ENCODE data around the gene LMOD3.

Gene LMOD3

GRCh38 chr3:69128509-69128908, 6.1 kb upstream of the LMOD3 start:
- no peak for TF ChIP-seq TAF1 (IDR thresholded peaks at IDR 0.05; ENCODE audit: borderline replicate concordance, insufficient read depth, low read length)
- no peak for TF ChIP-seq POLR2AphosphoS5 (IDR thresholded peaks at IDR 0.05; ENCODE audit: low read depth, low read length)
- TF ChIP-seq REST (IDR thresholded peaks at IDR 0.05; ENCODE audit: insufficient read depth in 1 of 2, low read depth in 2 of 2, low read length in 2 of 2): no peak
- TF ChIP-seq SIN3A (IDR thresholded peaks at IDR 0.05; ENCODE audit: borderline replicate concordance, insufficient read depth, low read length): no peak
- TF ChIP-seq FOXP2 (optimal IDR thresholded peaks at IDR 0.05; ENCODE audit: borderline replicate concordance, extremely low read depth, extremely low read length, insufficient read depth): no peak

GRCh38 chr3:69126999-69127398, 4.6 kb upstream of the LMOD3 start:
- TF ChIP-seq REST (IDR thresholded peaks at IDR 0.05; ENCODE audit: insufficient read depth in 1 of 2, low read depth in 2 of 2, low read length in 2 of 2) (no peak), TAF1 (IDR thresholded peaks at IDR 0.05; ENCODE audit: borderline replicate concordance, insufficient read depth, low read length) (no peak), POLR2AphosphoS5 (IDR thresholded peaks at IDR 0.05; ENCODE audit: low read depth, low read length) (no peak), FOXP2 (optimal IDR thresholded peaks at IDR 0.05; ENCODE audit: borderline replicate concordance, extremely low read depth, extremely low read length, insufficient read depth) (no peak), SIN3A (IDR thresholded peaks at IDR 0.05; ENCODE audit: borderline replicate concordance, insufficient read depth, low read length) (no peak)

GRCh38 chr3:69126216-69126615, 3.8 kb upstream of the LMOD3 start:
- TF ChIP-seq FOXP2 (optimal IDR thresholded peaks at IDR 0.05; ENCODE audit: borderline replicate concordance, extremely low read depth, extremely low read length, insufficient read depth) (no peak), POLR2AphosphoS5 (IDR thresholded peaks at IDR 0.05; ENCODE audit: low read depth, low read length) (no peak), SIN3A (IDR thresholded peaks at IDR 0.05; ENCODE audit: borderline replicate concordance, insufficient read depth, low read length) (no peak), TAF1 (IDR thresholded peaks at IDR 0.05; ENCODE audit: borderline replicate concordance, insufficient read depth, low read length) (no peak), REST (IDR thresholded peaks at IDR 0.05; ENCODE audit: insufficient read depth in 1 of 2, low read depth in 2 of 2, low read length in 2 of 2) (no peak)

GRCh38 chr3:69121950-69122349, 445 bp downstream of the LMOD3 start:
- no peak for TF ChIP-seq FOXP2 (optimal IDR thresholded peaks at IDR 0.05; ENCODE audit: borderline replicate concordance, extremely low read depth, extremely low read length, insufficient read depth)
- TF ChIP-seq TAF1 (IDR thresholded peaks at IDR 0.05; ENCODE audit: borderline replicate concordance, insufficient read depth, low read length): no peak
- no peak for TF ChIP-seq POLR2AphosphoS5 (IDR thresholded peaks at IDR 0.05; ENCODE audit: low read depth, low read length)
- no peak for TF ChIP-seq REST (IDR thresholded peaks at IDR 0.05; ENCODE audit: insufficient read depth in 1 of 2, low read depth in 2 of 2, low read length in 2 of 2)
- no peak for TF ChIP-seq SIN3A (IDR thresholded peaks at IDR 0.05; ENCODE audit: borderline replicate concordance, insufficient read depth, low read length)

- TF ChIP-seq POLR2AphosphoS5 (IDR thresholded peaks at IDR 0.05; ENCODE audit: low read depth, low read length) (no peak), SIN3A (IDR thresholded peaks at IDR 0.05; ENCODE audit: borderline replicate concordance, insufficient read depth, low read length) (no peak), REST (IDR thresholded peaks at IDR 0.05; ENCODE audit: insufficient read depth in 1 of 2, low read depth in 2 of 2, low read length in 2 of 2) (no peak), TAF1 (IDR thresholded peaks at IDR 0.05; ENCODE audit: borderline replicate concordance, insufficient read depth, low read length) (no peak), FOXP2 (optimal IDR thresholded peaks at IDR 0.05; ENCODE audit: borderline replicate concordance, extremely low read depth, extremely low read length, insufficient read depth) (no peak)
Measured at GRCh38 chr3:69121513-69121912, 882 bp downstream of the LMOD3 start.

Measured in PFSK-1 (cell line).